Activated B cell treated with CpG ODN at 0.5 μM for 24 hours (primary cell): ENCODE results near the gene CAMK1. TPM values are rescaled to one million over a fixed set of nuclear protein-coding genes. Genes with fewer than 3 reads are reported as not detected.
A peak's percentile ranks its signal among the peaks of the same experiment; 100 is the strongest.

Experiments
- ATAC-seq: fragments of 200-7000 bp; cut with Tn5 transposase; one replicate; pipeline ENCODE4 v1.10.0; 2021; ENCODE audit warnings: low read depth, mild to moderate bottlenecking, moderate library complexity
- CTCF ChIA-PET: fragments of 350-600 bp; sonication (Branson Sonifier 250); formaldehyde crosslinking; loops from one replicate; lab custom pipeline; 2021; ENCODE audit warnings: antibody characterized with exemption; lab: Charles Lee
- POLR2A ChIA-PET: fragments of 350-600 bp; sonication (Branson Sonifier 250); formaldehyde crosslinking; loops from one replicate; lab custom pipeline; 2021; ENCODE audit warnings: antibody characterized with exemption; lab: Charles Lee
- DNase-seq: peaks from one replicate; pipeline ENCODE4 v3.0.0; 2022
- H3K27ac Mint-ChIP-seq: one replicate; pipeline ENCODE4 v1.8.0; 2020; ENCODE audit warnings: mixed read lengths
- H3K27me3 Mint-ChIP-seq: one replicate; pipeline ENCODE4 v1.8.0; 2021; ENCODE audit warnings: mixed read lengths
- H3K36me3 Mint-ChIP-seq: one replicate; pipeline ENCODE4 v1.8.0; 2021; ENCODE audit warnings: low read depth, mixed read lengths
- H3K4me1 Mint-ChIP-seq: one replicate; pipeline ENCODE4 v1.8.0; 2021; ENCODE audit warnings: mixed read lengths
- H3K4me3 Mint-ChIP-seq: one replicate; pipeline ENCODE4 v1.8.0; 2020; ENCODE audit warnings: mild to moderate bottlenecking, mixed read lengths
- H3K9me3 Mint-ChIP-seq: one replicate; pipeline ENCODE4 v1.8.0; 2020; ENCODE audit warnings: mixed read lengths
- intact Hi-C: fragments of 100-400 bp; cut with micrococcal nuclease; formaldehyde crosslinking; loops from one replicate; pipeline ENCODE4 v1.15.1; 2024
- total RNA-seq: library from RNA; stranded (reverse); gene quantifications from 2 replicates; pipeline ENCODE4 v1.2.3, GENCODE V29; 2022
- TF ChIP-seq, protein P1 (sequence below): fragments of 200-600 bp; IDR thresholded peaks from one replicate; pipeline ENCODE4 v1.8.0; 2022; ENCODE audit warnings: antibody characterized with exemption, mild to moderate bottlenecking

Gene CAMK1
- total RNA-seq, 1 donor from 2014 or later = 1.7 TPM

DNA sequence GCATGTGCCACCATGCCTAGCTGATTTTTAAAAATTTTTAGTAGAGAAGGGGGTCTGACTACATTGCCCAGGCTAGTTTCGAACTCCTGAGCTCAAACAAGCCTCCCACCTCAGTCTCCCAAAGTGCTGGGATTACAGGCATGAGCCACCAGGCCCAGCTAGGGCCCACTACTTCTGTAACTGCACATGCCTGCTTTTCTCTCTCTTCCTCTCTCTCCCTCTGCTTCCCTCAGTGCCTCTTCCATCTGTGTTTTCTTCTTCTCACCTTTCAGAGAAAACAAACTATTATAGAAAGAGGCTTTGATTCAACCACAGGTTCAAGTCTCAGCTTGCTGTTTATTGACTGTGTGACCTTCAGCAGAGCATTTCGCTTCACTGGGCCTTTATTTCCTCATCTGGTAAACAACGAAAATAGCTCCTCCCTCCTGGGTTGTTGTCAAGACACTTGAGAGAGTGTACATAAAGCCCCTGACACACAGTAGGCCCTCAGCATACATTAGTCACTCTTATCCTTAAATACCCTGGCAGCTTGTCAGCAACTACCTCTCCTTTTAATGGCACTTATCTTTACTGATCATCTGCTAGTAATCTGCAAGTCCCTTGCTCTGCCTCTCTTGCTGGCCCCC lies 12.3 kb upstream of the CAMK1 start:
- TF ChIP-seq, protein P1, sequence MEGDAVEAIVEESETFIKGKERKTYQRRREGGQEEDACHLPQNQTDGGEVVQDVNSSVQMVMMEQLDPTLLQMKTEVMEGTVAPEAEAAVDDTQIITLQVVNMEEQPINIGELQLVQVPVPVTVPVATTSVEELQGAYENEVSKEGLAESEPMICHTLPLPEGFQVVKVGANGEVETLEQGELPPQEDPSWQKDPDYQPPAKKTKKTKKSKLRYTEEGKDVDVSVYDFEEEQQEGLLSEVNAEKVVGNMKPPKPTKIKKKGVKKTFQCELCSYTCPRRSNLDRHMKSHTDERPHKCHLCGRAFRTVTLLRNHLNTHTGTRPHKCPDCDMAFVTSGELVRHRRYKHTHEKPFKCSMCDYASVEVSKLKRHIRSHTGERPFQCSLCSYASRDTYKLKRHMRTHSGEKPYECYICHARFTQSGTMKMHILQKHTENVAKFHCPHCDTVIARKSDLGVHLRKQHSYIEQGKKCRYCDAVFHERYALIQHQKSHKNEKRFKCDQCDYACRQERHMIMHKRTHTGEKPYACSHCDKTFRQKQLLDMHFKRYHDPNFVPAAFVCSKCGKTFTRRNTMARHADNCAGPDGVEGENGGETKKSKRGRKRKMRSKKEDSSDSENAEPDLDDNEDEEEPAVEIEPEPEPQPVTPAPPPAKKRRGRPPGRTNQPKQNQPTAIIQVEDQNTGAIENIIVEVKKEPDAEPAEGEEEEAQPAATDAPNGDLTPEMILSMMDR = no peak
- Mint-ChIP-seq H3K4me1 (peaks cover 56% of the 10 kb centered on the region), H3K36me3 (peaks cover 42% of the 10 kb centered on the region), H3K27me3 (no peaks in the 10 kb centered on the region), H3K27ac (peak overlapping the region; percentile 83), H3K4me3 (no peak overlapping the region), H3K9me3 (no peaks in the 10 kb centered on the region)
- intact Hi-C loops = loop anchor here (1.0 to 2.0 kb wide), 2 partner anchors 15 to 244 kb away; partner anchors contain the start of gene FANCD2
- CTCF ChIA-PET = interaction anchor here (0.6 to 2.6 kb wide), 16 partner anchors 9 to 441 kb away, joined by 3 to 8 read pairs (median 4); partner anchors contain the start of genes ARPC4 and CRELD1
- DNase-seq (no peak), ATAC-seq (no peak)
- POLR2A ChIA-PET = interaction anchor here (0.6 to 5.6 kb wide), 12 partner anchors 8 to 244 kb away, joined by 3 to 133 read pairs (median 4); partner anchors contain the start of genes ARPC4, BRPF1, CAMK1 and EMC3

DNA sequence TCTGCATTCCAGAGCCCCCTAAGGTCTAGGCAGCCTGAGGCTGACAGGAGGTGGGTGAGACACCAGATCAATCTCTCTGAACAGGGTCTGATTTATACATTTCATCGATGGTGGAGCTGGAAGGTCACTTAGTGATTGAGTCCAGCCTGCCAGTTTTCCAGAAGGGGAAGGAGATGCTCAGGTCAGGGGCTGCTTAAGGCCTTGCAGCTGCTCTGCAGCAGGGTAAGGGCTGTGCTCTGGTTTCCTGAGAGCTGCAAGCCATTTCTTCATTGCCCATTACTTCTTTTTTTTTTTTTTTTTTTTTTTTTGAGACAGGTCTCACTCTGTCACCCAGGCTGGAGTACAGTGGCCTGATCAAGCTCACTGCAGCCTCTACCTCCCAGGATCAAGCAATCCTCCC lies 11.8 kb upstream of the CAMK1 start:
- peaks cover 36% of the 10 kb centered on the region for H3K36me3 Mint-ChIP-seq
- H3K4me1 Mint-ChIP-seq = peaks cover 56% of the 10 kb centered on the region
- DNase-seq (no peak), ATAC-seq (no peak)
- no peaks in the 10 kb centered on the region for H3K27me3 Mint-ChIP-seq
- H3K9me3 Mint-ChIP-seq = no peaks in the 10 kb centered on the region
- TF ChIP-seq, protein P1 = no peak
- H3K27ac Mint-ChIP-seq = peak overlapping the region; percentile 83
- intact Hi-C loops = loop anchor here (2.0 kb wide), 1 partner anchor 15 kb away; no protein-coding TSS in a partner anchor
- CTCF ChIA-PET = interaction anchor here (0.6 to 2.6 kb wide), 13 partner anchors 9 to 206 kb away, joined by 3 to 8 read pairs (median 4); partner anchors contain the start of genes ARPC4 and CRELD1
- POLR2A ChIA-PET = interaction anchor here (0.6 to 5.6 kb wide), 11 partner anchors 8 to 205 kb away, joined by 3 to 133 read pairs (median 4); partner anchors contain the start of genes ARPC4, BRPF1, CAMK1 and EMC3
- no peak overlapping the region for H3K4me3 Mint-ChIP-seq

DNA sequence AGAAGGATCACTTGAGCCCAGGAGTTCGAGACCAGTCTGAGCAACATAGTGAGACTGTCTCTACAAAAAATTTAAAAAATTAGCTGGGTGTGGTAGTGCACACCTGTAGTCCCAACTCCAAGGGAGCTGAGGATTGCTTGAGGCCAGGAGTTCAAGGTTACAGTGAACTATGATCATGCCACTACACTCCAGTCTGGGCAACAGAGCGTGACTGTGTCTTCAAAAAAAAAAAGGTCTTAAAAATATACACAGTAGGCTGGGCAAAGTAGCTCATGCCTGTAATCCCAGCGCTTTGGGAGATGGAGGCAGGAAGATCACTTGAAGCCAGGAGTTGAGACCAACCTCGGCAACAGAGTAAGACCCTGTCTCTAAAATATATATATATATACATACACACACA lies 11.2 kb upstream of the CAMK1 start:
- peaks cover 58% of the 10 kb centered on the region for H3K4me1 Mint-ChIP-seq
- CTCF ChIA-PET = interaction anchor here (1.5 to 2.6 kb wide), 4 partner anchors 9 to 27 kb away, joined by 3 to 8 read pairs (median 4); partner anchors contain the start of gene ARPC4
- H3K9me3 Mint-ChIP-seq = no peaks in the 10 kb centered on the region
- intact Hi-C loops = loop anchor here (1.0 to 2.0 kb wide), 2 partner anchors 11 to 14 kb away; partner anchors contain the start of gene TADA3
- TF ChIP-seq, protein P1 = no peak
- POLR2A ChIA-PET = interaction anchor here (1.0 to 5.6 kb wide), 7 partner anchors 9 to 152 kb away, joined by 3 to 133 read pairs (median 6); partner anchors contain the start of genes ARPC4, CAMK1, CRELD1 and OGG1
- ATAC-seq = no peak
- H3K27me3 Mint-ChIP-seq = no peaks in the 10 kb centered on the region
- peaks cover 30% of the 10 kb centered on the region for H3K36me3 Mint-ChIP-seq
- H3K27ac Mint-ChIP-seq = peak overlapping the region; percentile 88
- DNase-seq = no peak
- peak overlapping the region; percentile 32 for H3K4me3 Mint-ChIP-seq

DNA sequence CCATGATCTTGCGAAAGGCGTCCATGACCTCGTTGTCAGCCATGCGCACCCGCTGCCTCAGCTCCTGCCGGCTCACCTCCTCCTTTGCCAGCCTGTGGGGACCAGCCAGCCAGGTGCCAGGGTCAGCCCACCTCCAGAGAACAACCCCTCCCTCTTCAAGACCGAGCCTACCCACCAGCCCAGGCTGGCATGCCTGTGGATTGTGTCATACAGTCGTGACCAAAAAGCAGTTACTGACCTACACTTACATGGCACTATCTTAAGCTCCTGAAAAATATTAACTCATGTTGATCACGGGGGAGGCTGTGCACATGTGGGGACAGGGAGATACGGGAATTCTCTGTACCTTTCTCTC lies 10.7 kb upstream of the CAMK1 start:
- intact Hi-C loops = loop anchor here (1.0 to 2.0 kb wide), 2 partner anchors 12 to 14 kb away; partner anchors contain the start of gene TADA3
- ATAC-seq = peak; percentile 4

More for the DNA sequence above, 10.7 kb upstream of the CAMK1 start:
- CTCF ChIA-PET = interaction anchor here (1.6 to 2.6 kb wide), 3 partner anchors 12 to 28 kb away, joined by 3 to 8 read pairs (median 4); partner anchors contain the start of gene ARPC4
- DNase-seq = no peak
- Mint-ChIP-seq H3K4me1 (peaks cover 58% of the 10 kb centered on the region), H3K4me3 (peak overlapping the region; percentile 32), H3K27me3 (no peaks in the 10 kb centered on the region), H3K9me3 (no peaks in the 10 kb centered on the region), H3K36me3 (peaks cover 26% of the 10 kb centered on the region), H3K27ac (peak overlapping the region; percentile 88)
- POLR2A ChIA-PET = interaction anchor here (1.0 to 5.6 kb wide), 10 partner anchors 9 to 153 kb away, joined by 3 to 133 read pairs (median 6); partner anchors contain the start of genes ARPC4, BRPF1, CAMK1 and CRELD1
- TF ChIP-seq, protein P1 = no peak
